PC-9 (cell line): ENCODE measurements around the gene ITPKA. TPM values are rescaled to one million over a fixed set of nuclear protein-coding genes. Genes with fewer than 3 reads are reported as not detected.
"Not testable (repeated sequence)": the region's sequence is repeated elsewhere in the genome, so short reads cannot be mapped to it uniquely, and the experiment has no call there.

Source experiments
- BruUV-seq: library from RNA; stranded (reverse); fragments of 400-500 nt; replicated peaks from 2 replicates; lab custom pipeline; 2021; lab: Mats Ljungman, UMichigan
- CTCF ChIA-PET: fragments of 300-600 bp; sonication (Branson Sonifier 250); formaldehyde crosslinking; loops from one replicate; lab custom pipeline; 2022; ENCODE audit warnings: antibody characterized with exemption; lab: Charles Lee
- POLR2A ChIA-PET: fragments of 300-600 bp; sonication (Branson Sonifier 250); formaldehyde crosslinking; loops from one replicate; lab custom pipeline; 2022; ENCODE audit warnings: antibody characterized with exemption; ENCODE audit not compliant: unreplicated experiment; lab: Charles Lee
- DNase-seq, 2 experiments: peaks; one replicate each; pipeline versions ENCODE4 v3.0.0 to v3.0.0-alpha.2; 2015 to 2022; ENCODE audit warnings: mixed read lengths in 1 of 2
- H2AFZ ChIP-seq: fragments of 200-600 bp; sonication (generic); 2 replicates; pipeline ENCODE4 v1.8.1; 2017; ENCODE audit warnings: antibody characterized with exemption
- H3F3A ChIP-seq: fragments of 200-600 bp; sonication (generic); 2 replicates; pipeline ENCODE4 v1.8.1; 2017; ENCODE audit warnings: antibody characterized with exemption, mild to moderate bottlenecking, low read depth; ENCODE audit not compliant: insufficient read depth
- H3K27ac ChIP-seq: fragments of 200-600 bp; sonication (generic); 2 replicates; pipeline ENCODE4 v1.6.1; 2016; ENCODE audit warnings: mixed run types
- H3K27me3 ChIP-seq: fragments of 200-600 bp; sonication (generic); 2 replicates; pipeline ENCODE4 v1.6.1; 2016; ENCODE audit warnings: low read depth, mixed run types; ENCODE audit not compliant: insufficient read depth
- H3K36me3 ChIP-seq: fragments of 200-600 bp; sonication (generic); 2 replicates; pipeline ENCODE4 v1.6.1; 2016; ENCODE audit warnings: low read depth, mixed run types
- H3K4me1 ChIP-seq: fragments of 200-600 bp; sonication (generic); replicated peaks from 2 replicates; pipeline ENCODE4 v1.6.1; 2016; ENCODE audit warnings: mixed run types; ENCODE audit not compliant: insufficient read depth
- H3K4me2 ChIP-seq: fragments of 200-600 bp; sonication (generic); 2 replicates; pipeline ENCODE4 v1.6.1; 2017; ENCODE audit warnings: mixed run types
- H3K4me3 ChIP-seq: fragments of 200-600 bp; sonication (generic); 2 replicates; pipeline ENCODE4 v1.6.1; 2016; ENCODE audit warnings: mixed run types
- H3K79me2 ChIP-seq: fragments of 200-600 bp; sonication (generic); 2 replicates; pipeline ENCODE4 v1.6.1; 2017; ENCODE audit warnings: low read depth, mixed run types
- H3K9me2 ChIP-seq: fragments of 200-600 bp; sonication (generic); 2 replicates; pipeline ENCODE4 v1.8.1; 2017; ENCODE audit warnings: mild to moderate bottlenecking; ENCODE audit not compliant: insufficient read depth
- H3K9me3 ChIP-seq: fragments of 200-600 bp; sonication (generic); 2 replicates; pipeline ENCODE4 v1.8.1; 2016; ENCODE audit warnings: low read depth; ENCODE audit not compliant: insufficient read depth
- H4K20me1 ChIP-seq: fragments of 200-600 bp; sonication (generic); 2 replicates; pipeline ENCODE4 v1.8.1; 2017; ENCODE audit not compliant: insufficient read depth
- CTCF ChIP-seq: fragments of 200-600 bp; sonication (generic); conservative IDR thresholded peaks from 2 replicates; pipeline ENCODE4 v1.6.1; 2017; ENCODE audit warnings: mixed run types, antibody characterized with exemption, mild to moderate bottlenecking, moderate library complexity
- EZH2 ChIP-seq: fragments of 200-600 bp; sonication (generic); IDR thresholded peaks from 2 replicates; pipeline ENCODE4 v1.8.0; 2017; ENCODE audit warnings: antibody characterized with exemption, low read depth
- intact Hi-C: fragments of 100-400 bp; cut with micrococcal nuclease; formaldehyde crosslinking; loops from one replicate; pipeline ENCODE4 v1.10.0; 2022; ENCODE audit not compliant: unreplicated experiment
- total RNA-seq: library from RNA; stranded (reverse); gene quantifications from 2 replicates; pipeline ENCODE4 v1.2.3, GENCODE V29; 2021

ITPKA gene
- total RNA-seq, 1 experiment from 2014 or later = 5.3 TPM

DNA sequence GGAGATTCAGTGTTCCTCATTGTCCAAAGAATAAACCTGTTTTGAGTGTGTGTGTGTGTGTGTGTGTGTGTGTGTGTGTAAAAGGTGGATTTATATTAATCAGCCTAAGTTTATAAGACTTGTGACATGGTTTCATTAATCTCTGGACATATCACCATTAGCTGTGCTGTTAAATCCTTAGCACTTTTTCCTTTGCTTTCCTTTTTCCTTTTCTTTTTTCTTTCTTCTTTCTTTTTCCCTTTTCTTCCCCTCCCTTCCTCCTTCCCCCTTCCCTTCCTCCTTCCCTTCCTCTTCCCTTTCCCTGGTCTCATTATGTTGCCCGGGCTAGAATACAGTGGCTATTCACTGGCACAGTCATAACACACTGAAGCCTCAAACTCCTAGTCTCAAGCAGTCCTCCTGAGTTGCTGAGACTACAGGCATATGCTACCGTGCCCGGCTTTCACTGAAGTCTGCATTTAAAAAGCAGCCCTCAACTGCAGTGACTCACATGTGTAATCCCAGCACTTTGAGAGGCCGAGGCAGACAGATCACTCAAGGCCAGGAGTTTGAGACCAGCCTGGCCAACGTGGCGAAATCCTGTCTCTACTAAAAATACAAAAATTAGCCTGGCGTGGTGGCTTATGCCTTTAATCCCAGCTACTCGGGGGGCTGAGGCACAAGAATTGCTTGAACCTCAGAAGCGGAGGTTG, 28.6 kb upstream of the ITPKA start:
- no peak overlapping the region for H3K27ac ChIP-seq
- H4K20me1 ChIP-seq = no peaks in the 10 kb centered on the region
- H3K4me1 ChIP-seq = no peaks in the 10 kb centered on the region
- no peaks in the 10 kb centered on the region for H3K9me3 ChIP-seq
- no peak overlapping the region for H3K4me2 ChIP-seq
- no peak for DNase-seq
- BruUV-seq = no TSS peak
- ChIA-PET POLR2A (no interaction called here), CTCF (interaction anchor here (0.6 to 1.2 kb wide), 8 partner anchors 94 to 558 kb away, joined by 3 to 9 read pairs (median 4); no protein-coding TSS in a partner anchor)
- H3K9me2 ChIP-seq = no peaks in the 10 kb centered on the region
- TF ChIP-seq CTCF (no peak), EZH2 (no peak)
- intact Hi-C loops = loop anchor here (1.0 kb wide), 2 partner anchors 346 to 439 kb away; no protein-coding TSS in a partner anchor
- H3K79me2 ChIP-seq = no peaks in the 10 kb centered on the region
- H3K27me3 ChIP-seq = no peaks in the 10 kb centered on the region
- 0 out of 2 replicates have a peak, but pooled peaks cover 4% of the 10 kb centered on the region for H3F3A ChIP-seq
- no peaks in the 10 kb centered on the region for H3K36me3 ChIP-seq
- no peak overlapping the region for H2AFZ ChIP-seq
- H3K4me3 ChIP-seq = no peak overlapping the region

GRCh38 chr15:41465822-41466421, 27.8 kb upstream of the ITPKA start:
- Histone ChIP-seq H2AFZ (no peak overlapping the region), H3K27ac (no peak overlapping the region), H4K20me1 (no peaks in the 10 kb centered on the region), H3F3A (0 out of 2 replicates have a peak, but pooled peaks cover 4% of the 10 kb centered on the region), H3K9me3 (no peaks in the 10 kb centered on the region), H3K27me3 (no peaks in the 10 kb centered on the region), H3K4me2 (no peak overlapping the region), H3K4me3 (no peak overlapping the region), H3K36me3 (no peaks in the 10 kb centered on the region), H3K4me1 (no peaks in the 10 kb centered on the region), H3K79me2 (no peaks in the 10 kb centered on the region), H3K9me2 (no peaks in the 10 kb centered on the region)
- BruUV-seq = no TSS peak
- TF ChIP-seq CTCF = peak; percentile 82
- TF ChIP-seq EZH2 = no peak
- intact Hi-C loops = loop anchor here (1.0 kb wide), 2 partner anchors 345 to 438 kb away; no protein-coding TSS in a partner anchor
- no peak for DNase-seq
- ChIA-PET POLR2A (no interaction called here), CTCF (interaction anchor here (0.6 to 1.2 kb wide), 7 partner anchors 94 to 559 kb away, joined by 3 to 5 read pairs (median 3); no protein-coding TSS in a partner anchor)

- Histone ChIP-seq H3K27me3 (no peaks in the 10 kb centered on the region), H3K36me3 (no peaks in the 10 kb centered on the region), H3K79me2 (no peaks in the 10 kb centered on the region), H3K4me1 (no peaks in the 10 kb centered on the region), H4K20me1 (no peaks in the 10 kb centered on the region), H2AFZ (no peak overlapping the region), H3K9me2 (no peaks in the 10 kb centered on the region), H3F3A (0 out of 2 replicates have a peak, but pooled peaks cover 4% of the 10 kb centered on the region), H3K4me3 (no peak overlapping the region), H3K4me2 (no peak overlapping the region), H3K27ac (no peak overlapping the region), H3K9me3 (no peaks in the 10 kb centered on the region)
- ChIA-PET CTCF (interaction anchor here (0.6 kb wide), 1 partner anchor 759 kb away, joined by 3 read pairs; no protein-coding TSS in a partner anchor), POLR2A (interaction anchor here (0.7 kb wide), 2 partner anchors 307 to 477 kb away, joined by 3 to 4 read pairs; no protein-coding TSS in a partner anchor)
- BruUV-seq = no TSS peak
- no peak for DNase-seq
- intact Hi-C loops = no loop called here
- TF ChIP-seq EZH2 (no peak), CTCF (no peak)
Observed at GRCh38 chr15:41466711-41467110, 27.0 kb upstream of the ITPKA start.

DNA sequence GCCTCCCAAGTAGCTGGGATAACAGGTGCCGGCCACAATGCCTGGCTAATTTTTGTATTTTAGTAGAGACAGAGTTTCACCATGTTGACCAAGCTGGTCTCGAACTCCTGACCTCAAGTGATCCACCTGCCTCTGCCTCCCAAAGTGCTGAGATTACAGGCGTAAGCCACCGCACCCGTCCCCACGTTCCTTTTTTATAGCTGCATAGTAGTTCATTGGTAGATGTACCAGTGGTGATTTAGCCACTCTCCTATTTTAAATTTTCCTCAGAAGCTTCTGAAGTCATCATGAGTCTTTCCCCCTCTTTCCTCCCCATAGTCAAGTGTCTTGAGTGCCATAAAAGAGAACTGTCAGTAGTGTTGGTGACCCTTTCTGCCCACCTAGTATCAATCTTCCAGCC, 24.0 kb upstream of the ITPKA start:
- H3K79me2 ChIP-seq, H3K4me1 ChIP-seq, H3K27ac ChIP-seq, intact Hi-C loops, H3K27me3 ChIP-seq, H4K20me1 ChIP-seq, H3K4me2 ChIP-seq, DNase-seq, H3K9me2 ChIP-seq, H3F3A ChIP-seq, H2AFZ ChIP-seq, BruUV-seq, H3K4me3 ChIP-seq, H3K36me3 ChIP-seq, H3K9me3 ChIP-seq: not testable (repeated sequence)
- CTCF ChIA-PET = interaction anchor here (0.6 to 0.8 kb wide), 3 partner anchors 91 to 810 kb away, joined by 3 to 15 read pairs (median 7); no protein-coding TSS in a partner anchor
- POLR2A ChIA-PET = interaction anchor here (0.7 kb wide), 1 partner anchor 191 kb away, joined by 4 read pairs; the partner anchor contains the start of gene MGA
